Upper lobe of left lung (tissue), 6 donors: ENCODE data around the gene UNKL. TPM values are rescaled to one million over a fixed set of nuclear protein-coding genes. Genes with fewer than 3 reads are reported as not detected.

Source experiments
- ATAC-seq, 2 donors: fragments of 200-7000 bp; cut with Tn5 transposase; one replicate each; pipeline ENCODE4 v1.9.1; 2022; ENCODE audit warnings: mild to moderate bottlenecking in 2 of 2, moderate library complexity in 2 of 2; ENCODE audit not compliant: low FRiP score in 2 of 2
- DNase-seq, 2 donors: peaks; one replicate each; pipeline ENCODE4 v3.0.0-alpha.2; 2019 to 2020
- H3K27ac ChIP-seq, 4 donors: fragments of 200-600 bp; sonication (generic); one replicate each; pipeline ENCODE4 v1.5.1; 2016 to 2019
- H3K27me3 ChIP-seq, 4 donors: fragments of 200-600 bp; sonication (generic); one replicate each; pipeline ENCODE4 v1.5.1; 2017 to 2019
- H3K36me3 ChIP-seq, 4 donors: fragments of 200-600 bp; sonication (generic); one replicate each; pipeline ENCODE4 v1.5.1; 2016 to 2019
- H3K4me1 ChIP-seq, 4 donors: fragments of 200-600 bp; sonication (generic); one replicate each; pipeline ENCODE4 v1.5.1; 2018 to 2019
- H3K4me3 ChIP-seq, 4 donors: fragments of 200-600 bp; sonication (generic); one replicate each; pipeline ENCODE4 v1.5.1; 2017 to 2019; ENCODE audit warnings: mild to moderate bottlenecking in 2 of 4, moderate library complexity in 1 of 4
- H3K9me3 ChIP-seq, 4 donors: fragments of 200-600 bp; sonication (generic); one replicate each; pipeline ENCODE4 v1.5.1; 2018 to 2019
- EP300 ChIP-seq, 4 donors: sonication (generic); formaldehyde crosslinking; IDR thresholded peaks; one replicate each; pipeline ENCODE4 v1.5.1; 2017; ENCODE audit warnings: antibody characterized with exemption in 4 of 4, control low read depth in 2 of 4
- POLR2A ChIP-seq, 4 donors: fragments of 450-650 bp; IDR thresholded peaks; one replicate each; pipeline ENCODE4 v1.5.1; 2016 to 2017; ENCODE audit warnings: antibody characterized with exemption in 4 of 4, mild to moderate bottlenecking in 2 of 4
- POLR2AphosphoS5 ChIP-seq, 2 donors: sonication (generic); formaldehyde crosslinking; IDR thresholded peaks; one replicate each; pipeline ENCODE4 v1.5.1; 2017; ENCODE audit warnings: antibody characterized with exemption in 2 of 2
- WGBS, 2 donors: methylation state at CpG; one replicate each; pipeline ENCODE4 v1.1.5; 2017 to 2018; 5-methylcytosine and 5-hydroxymethylcytosine counted together
- total RNA-seq, 6 donors: library from RNA; depleted of rRNA in 4 of 6; stranded (reverse); fragments of >200 nt in 4 of 6; gene quantifications; one replicate each; pipeline versions ENCODE4 v1.1.0 to v1.2.1, GENCODE V29; 2016 to 2021
- TF ChIP-seq, protein P1 (sequence below), 6 experiments: fragments of 450-650 bp in 4 of 6; fragments of 200-600 bp in 2 of 6; sonication (generic) in 2 of 6; IDR thresholded peaks; one replicate each; pipeline ENCODE4 v1.5.1; 2016 to 2019; ENCODE audit warnings: antibody characterized with exemption in 6 of 6
- donor health status: DM: no; HTN: no; CAD: no; lungs with moderate emphysema.
- donor health status: DM: no; HTN: yes; CAD: no; lungs with severe emphysema.

UNKL gene
- total RNA-seq, 6 donors from 2014 or later = 7.6 to 83.8 (median 28.0) TPM

DNA sequence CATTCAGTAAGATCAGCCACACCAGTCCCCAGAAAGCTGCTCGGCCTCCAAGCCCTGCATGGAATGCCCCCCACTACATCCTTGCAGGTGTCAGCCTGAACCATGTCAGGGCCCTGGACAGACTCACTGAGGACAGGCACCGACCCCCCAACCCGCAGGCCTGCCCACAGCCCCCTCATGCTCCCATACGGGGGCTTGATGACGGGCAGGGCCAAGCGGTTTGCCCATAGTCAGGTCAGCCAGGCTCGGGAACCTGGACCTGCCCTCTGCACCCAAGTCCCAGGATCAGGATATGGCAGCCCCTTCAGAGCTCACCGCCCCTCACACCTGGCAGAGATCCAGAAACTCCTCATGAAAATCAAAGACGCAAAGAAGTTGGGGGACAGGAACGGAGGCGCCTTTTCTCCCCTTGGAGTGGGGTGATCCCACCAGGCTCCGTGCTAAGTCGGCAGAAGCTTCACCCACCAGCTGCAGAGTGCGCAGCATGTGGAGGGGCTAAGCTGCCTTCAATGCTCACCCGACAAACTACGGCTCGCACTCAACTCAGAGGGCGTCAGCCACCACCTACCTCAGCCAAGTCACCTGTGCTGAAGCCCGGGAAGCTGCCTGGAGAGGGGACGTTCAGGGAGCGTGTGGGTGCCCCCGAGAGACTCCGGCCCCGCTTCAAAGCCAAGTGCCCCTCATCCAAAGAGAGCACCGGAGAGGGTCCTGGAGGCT is 36.3 kb downstream of the UNKL start:
- DNase-seq (no peak), ATAC-seq (no peak)
- no peaks in the 10 kb centered on the region for H3K9me3 ChIP-seq
- 96 to 97% methylated on average over 17 to 24 of the region's 25 CpGs for WGBS, 2 donors
- peak overlapping the region in 3 of 4 donors; percentile 59 to 63 (median 59) for H3K4me3 ChIP-seq
- H3K36me3 ChIP-seq = peaks cover 12 to 37% (median 24%) of the 10 kb centered on the region in 4 donors
- H3K4me1 ChIP-seq = peaks cover 13 to 25% (median 21%) of the 10 kb centered on the region in 4 donors
- no peaks in the 10 kb centered on the region for H3K27me3 ChIP-seq
- H3K27ac ChIP-seq = peak overlapping the region in 3 of 4 donors; percentile 8 to 82 (median 62)
- TF ChIP-seq, protein P1, sequence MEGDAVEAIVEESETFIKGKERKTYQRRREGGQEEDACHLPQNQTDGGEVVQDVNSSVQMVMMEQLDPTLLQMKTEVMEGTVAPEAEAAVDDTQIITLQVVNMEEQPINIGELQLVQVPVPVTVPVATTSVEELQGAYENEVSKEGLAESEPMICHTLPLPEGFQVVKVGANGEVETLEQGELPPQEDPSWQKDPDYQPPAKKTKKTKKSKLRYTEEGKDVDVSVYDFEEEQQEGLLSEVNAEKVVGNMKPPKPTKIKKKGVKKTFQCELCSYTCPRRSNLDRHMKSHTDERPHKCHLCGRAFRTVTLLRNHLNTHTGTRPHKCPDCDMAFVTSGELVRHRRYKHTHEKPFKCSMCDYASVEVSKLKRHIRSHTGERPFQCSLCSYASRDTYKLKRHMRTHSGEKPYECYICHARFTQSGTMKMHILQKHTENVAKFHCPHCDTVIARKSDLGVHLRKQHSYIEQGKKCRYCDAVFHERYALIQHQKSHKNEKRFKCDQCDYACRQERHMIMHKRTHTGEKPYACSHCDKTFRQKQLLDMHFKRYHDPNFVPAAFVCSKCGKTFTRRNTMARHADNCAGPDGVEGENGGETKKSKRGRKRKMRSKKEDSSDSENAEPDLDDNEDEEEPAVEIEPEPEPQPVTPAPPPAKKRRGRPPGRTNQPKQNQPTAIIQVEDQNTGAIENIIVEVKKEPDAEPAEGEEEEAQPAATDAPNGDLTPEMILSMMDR (IDR thresholded peaks at IDR 0.05) = no peak
- TF ChIP-seq POLR2A (IDR thresholded peaks at IDR 0.05) = no peak
- no peak for TF ChIP-seq EP300 (IDR thresholded peaks at IDR 0.05)
- TF ChIP-seq POLR2AphosphoS5 (IDR thresholded peaks at IDR 0.05) = no peak

DNA sequence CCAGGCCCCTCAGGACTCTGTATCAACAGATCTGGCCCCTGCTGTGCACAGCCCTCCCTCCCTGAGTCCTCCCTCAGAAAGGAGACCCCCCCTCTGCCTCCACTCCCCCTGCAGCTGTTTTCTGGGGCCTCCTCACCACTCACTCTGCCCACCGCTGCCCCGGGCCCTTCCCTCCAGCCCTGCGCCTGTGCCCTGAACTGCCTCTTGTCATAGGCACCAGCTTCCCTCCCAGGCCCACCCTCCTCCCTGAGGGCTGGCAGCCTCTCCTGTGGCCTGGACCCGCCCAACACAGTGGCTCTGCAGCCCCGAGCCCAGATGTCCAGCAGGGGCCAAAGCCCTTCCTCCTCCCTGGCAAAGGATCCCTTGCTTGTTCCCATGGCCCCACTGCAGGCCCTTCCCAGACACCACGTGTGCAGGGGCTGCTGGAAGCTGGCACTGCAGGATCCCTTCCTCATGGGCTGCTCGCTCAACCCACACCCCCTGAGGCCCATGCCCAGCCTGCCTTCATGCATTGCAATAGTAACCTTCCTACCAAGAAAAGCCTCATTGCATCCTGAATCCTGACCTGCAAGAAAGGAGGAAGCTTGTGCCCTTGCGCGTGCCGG is 37.0 kb downstream of the UNKL start:
- 91 to 94% methylated on average over 8 to 9 of the region's 10 CpGs for WGBS, 2 donors
- H3K27me3 ChIP-seq = no peaks in the 10 kb centered on the region
- H3K9me3 ChIP-seq = no peaks in the 10 kb centered on the region
- ATAC-seq (no peak), DNase-seq (no peak)
- H3K4me3 ChIP-seq = no peak overlapping the region
- no peak overlapping the region for H3K27ac ChIP-seq
- TF ChIP-seq, protein P1 (IDR thresholded peaks at IDR 0.05) = no peak
- TF ChIP-seq POLR2A (IDR thresholded peaks at IDR 0.05) (no peak), EP300 (IDR thresholded peaks at IDR 0.05) (no peak), POLR2AphosphoS5 (IDR thresholded peaks at IDR 0.05) (no peak)
- H3K4me1 ChIP-seq = peaks cover 13 to 25% (median 21%) of the 10 kb centered on the region in 4 donors
- peaks cover 10 to 33% (median 22%) of the 10 kb centered on the region in 4 donors for H3K36me3 ChIP-seq

DNA sequence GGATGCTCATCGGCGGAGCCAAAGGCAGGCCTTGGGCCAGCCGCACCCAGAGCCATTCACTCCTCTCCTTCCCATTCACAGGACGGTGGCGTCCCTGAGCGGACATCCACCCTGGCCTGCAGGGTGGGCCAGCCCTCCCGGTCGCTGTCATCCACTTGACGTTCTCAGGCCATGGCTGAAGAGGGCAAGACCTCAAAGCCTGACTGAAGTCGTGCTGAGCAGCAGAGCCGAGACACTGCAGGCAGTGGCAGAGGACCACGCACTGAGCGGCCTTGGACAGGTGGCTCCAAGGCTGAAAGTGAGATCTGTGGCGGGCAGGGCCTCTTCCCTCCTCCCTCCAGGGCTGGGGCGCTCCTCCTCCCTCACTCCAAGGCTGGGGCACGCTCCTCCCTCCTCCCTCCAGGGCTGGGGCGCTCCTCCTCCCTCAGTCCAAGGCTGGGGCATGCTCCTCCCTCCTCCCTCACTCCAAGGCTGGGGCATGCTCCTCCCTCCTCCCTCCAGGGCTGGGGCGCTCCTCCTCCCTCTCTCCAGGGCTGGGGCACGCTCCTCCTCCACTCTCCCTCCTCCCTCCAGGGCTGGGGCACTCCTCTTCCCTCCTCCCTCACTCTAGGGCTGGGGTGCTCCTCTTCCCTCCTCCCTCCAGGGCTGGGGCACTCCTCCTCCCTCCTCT is 38.6 kb downstream of the UNKL start:
- Histone ChIP-seq H3K4me1 (peaks cover 13 to 25% (median 21%) of the 10 kb centered on the region in 4 donors), H3K4me3 (no peak overlapping the region), H3K36me3 (peaks cover 4 to 30% (median 17%) of the 10 kb centered on the region in 4 donors), H3K9me3 (no peaks in the 10 kb centered on the region), H3K27ac (no peak overlapping the region), H3K27me3 (no peaks in the 10 kb centered on the region)
- no peak for TF ChIP-seq EP300 (IDR thresholded peaks at IDR 0.05)
- TF ChIP-seq POLR2A (IDR thresholded peaks at IDR 0.05) = no peak
- TF ChIP-seq, protein P1 (IDR thresholded peaks at IDR 0.05) = no peak
- no peak for TF ChIP-seq POLR2AphosphoS5 (IDR thresholded peaks at IDR 0.05)
- DNase-seq (peak in 1 of 2 donors; percentile 62), ATAC-seq (no peak)
- WGBS, 2 donors = 88 to 94% methylated on average over 15 of the region's 19 CpGs

DNA sequence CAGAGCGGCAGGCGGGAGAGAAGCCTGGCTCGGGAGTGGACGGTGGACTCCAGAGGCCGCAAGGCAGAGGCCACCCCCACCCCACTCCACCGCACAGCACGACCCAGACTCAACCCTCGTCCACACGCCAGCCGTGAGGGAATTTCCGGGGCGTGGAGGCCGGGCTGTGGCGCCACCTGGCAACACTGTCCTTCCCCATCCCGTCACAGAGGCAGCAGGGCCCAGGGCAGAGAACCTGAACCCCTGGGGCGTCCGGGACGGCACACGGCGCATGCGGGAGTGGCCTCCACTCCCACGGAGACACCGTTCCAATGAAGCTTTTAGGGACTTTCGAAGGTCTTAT is 39.2 kb downstream of the UNKL start:
- no peak overlapping the region for H3K27ac ChIP-seq
- H3K4me3 ChIP-seq = no peak overlapping the region
- no peaks in the 10 kb centered on the region for H3K9me3 ChIP-seq
- ATAC-seq = no peak
- peak in 1 of 2 donors; percentile 81 for DNase-seq
- H3K4me1 ChIP-seq = peaks cover 13 to 24% (median 21%) of the 10 kb centered on the region in 4 donors
- 91 to 93% methylated on average over 11 to 22 of the region's 24 CpGs for WGBS, 2 donors
- peaks cover 5 to 32% (median 16%) of the 10 kb centered on the region in 4 donors for H3K36me3 ChIP-seq
- H3K27me3 ChIP-seq = no peaks in the 10 kb centered on the region
- TF ChIP-seq POLR2AphosphoS5 (IDR thresholded peaks at IDR 0.05) (no peak), POLR2A (IDR thresholded peaks at IDR 0.05) (no peak), EP300 (IDR thresholded peaks at IDR 0.05) (no peak)
- TF ChIP-seq, protein P1 (IDR thresholded peaks at IDR 0.05) = no peak
